Stimulated activated CD4-positive, alpha-beta T cell treated with anti-CD3 and anti-CD28 coated beads, Interleukin-1b, Interleukin-23, amount 100 ng/mL, for 48 hours (primary cell): Measurements from ENCODE around the gene ARF1.

Experiments
- DNase-seq: peaks from one replicate; pipeline ENCODE4 v3.0.0-alpha.2; 2020

The ARF1 gene

DNA sequence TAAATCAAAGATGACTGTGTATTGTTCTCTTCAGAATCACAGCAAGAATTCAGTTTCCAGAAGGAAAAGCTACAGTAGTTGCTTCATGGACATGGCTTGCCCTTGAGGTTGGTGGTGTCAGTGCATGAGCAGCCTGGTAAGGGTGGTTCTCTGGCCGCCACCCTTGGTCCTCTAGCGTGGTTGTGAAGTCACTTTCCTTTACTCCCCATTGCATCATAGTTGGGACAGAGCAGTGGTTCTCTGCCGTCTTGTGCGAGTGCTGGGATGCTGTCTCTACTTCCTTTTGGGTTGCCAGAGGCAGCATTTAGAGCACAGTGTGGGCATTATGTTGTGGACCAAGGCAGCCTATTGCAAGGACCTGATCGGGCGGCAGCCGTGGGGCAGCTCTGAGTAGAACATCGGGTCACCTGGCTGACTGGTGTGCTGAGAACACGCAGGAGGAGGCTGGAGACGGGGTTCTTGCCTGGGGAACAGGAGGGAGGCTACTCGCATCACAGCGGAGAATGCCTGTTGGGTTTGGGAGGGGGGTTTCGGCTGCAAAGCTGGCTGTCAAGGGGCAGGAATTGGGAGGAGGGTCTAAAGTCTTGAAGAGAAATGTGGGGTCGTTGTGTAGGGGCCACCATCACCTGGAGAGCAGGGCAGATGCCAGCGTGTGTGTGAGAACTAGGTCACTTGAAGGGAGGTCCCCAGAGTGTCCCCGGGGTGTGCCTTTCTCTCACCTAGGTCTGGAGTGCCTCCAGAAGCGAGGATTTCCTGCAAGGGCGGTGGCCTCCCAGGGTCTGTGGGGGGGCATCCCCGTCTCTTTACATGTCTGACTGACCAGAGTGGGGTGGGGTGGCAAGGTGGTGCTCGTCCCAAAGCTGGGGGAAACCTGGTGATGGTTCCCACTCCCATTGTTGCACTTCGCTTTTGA lies 6.3 kb downstream of the ARF1 start:
- peak; percentile 1 for DNase-seq

DNA sequence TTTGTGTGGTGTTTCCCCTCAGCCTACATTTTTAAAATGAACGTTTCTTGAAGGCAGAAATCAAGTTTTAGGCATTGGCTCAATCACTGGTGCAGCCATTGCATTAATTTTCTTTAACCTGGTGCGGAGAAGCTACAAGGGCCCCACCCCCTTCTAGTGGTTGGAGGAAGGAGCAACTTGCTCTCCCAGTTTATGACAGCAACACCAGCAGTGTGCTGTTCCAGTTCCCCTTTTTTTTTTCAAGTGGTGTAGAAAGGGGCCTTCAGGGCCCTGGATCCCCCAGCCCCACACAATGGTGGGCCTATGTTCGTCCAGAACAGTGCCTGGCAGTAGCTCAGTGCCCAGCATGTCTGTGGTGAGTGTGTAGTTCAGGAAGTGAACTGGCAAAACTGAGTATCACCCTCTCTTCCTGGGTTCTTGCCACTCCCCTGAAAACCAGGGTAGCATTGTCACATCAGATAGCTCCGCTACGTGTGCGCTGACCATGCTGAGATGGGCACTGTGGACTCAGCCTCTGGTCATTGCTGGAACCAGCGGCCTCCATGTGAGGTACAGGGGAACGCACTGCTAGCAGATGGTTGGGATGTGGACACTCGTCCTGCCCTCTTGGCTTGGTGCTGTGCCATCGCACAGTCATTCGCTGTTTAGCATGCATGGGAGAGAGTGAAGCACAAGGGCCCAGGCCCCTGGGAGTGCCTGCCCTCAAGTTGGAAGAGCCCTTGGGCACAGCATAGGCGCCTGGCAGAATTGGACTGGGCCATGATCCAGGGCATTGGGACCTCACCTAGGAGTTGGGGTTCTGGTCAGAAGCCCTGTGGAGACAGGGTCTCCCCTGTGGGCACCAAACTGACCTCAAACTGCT lies 7.2 kb downstream of the ARF1 start:
- DNase-seq: no peak

DNA sequence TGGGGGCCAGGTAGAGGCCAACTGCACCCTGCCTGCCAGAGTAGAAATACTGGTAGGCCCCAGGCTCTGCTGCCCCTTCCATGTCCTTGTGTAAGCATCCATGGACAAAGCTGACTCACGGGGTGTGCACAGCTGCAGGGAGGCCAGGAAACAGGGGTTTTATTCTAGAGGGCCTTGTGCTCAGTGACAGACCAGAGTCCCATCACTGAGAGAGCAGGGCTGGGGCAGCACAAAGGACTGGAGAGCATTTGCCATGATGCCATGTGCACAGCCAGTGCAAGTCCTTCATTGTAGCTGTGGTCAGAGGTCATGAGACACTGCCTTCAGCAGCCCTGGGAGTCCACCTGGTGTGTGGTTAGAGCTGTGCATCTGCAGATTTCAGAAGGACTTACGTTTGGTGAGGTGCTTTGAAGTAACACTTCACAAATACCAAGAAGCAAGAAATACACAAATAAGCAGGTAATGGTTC lies 8.1 kb downstream of the ARF1 start:
- no peak for DNase-seq

DNA sequence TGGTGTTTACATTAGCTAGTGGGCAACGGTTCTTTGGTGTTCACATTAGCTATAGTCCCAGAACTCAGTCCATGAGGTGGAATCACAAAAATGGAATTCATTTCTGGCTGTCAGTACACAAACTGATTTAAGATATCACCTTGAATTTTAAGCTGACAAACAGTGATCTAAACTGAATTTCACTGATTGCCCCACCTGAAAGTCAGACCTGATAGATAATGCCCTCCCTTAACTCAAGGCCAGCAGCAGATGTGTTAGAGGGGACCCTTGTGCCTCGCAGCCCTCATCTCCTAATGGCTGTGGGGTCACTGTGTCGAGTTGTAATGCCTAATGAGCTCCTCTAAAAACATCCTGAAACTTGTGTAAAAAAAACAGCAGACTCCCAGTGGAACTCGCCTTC lies 8.6 kb downstream of the ARF1 start:
- no peak for DNase-seq

DNA sequence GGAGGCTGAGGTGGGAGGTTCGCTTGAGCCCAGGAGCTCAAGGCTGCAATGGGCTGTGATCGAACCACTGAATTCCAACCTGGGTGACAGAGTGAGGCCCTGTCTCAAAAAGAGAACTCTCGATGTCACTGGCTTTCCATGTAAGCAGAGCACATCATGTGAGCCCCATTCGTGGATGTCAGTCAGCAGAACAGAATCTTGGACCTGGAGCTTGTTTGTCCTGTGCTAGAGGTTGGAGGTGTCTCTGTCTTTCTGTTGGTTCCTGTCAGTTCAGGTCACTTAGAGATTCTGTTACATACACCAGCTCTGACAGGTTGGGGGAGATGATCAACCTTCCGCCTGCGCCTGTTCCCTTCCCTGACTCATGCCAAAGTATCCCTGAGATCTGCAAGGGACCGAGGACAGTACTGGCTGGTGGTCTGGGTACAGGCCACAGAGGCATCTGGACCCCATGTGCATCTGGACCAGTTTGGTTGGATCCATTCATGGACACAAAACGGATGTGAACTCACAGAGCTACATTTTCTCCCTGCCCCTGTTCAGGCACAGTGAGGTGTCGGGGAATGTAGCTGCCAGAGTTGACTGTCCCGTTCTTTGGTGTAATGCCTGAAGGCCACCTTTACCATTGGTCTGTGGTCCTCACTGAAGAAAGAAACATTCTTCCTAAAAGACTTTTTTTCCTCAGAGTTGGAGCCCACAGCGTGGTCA lies 10.0 kb downstream of the ARF1 start:
- DNase-seq: no peak

DNA sequence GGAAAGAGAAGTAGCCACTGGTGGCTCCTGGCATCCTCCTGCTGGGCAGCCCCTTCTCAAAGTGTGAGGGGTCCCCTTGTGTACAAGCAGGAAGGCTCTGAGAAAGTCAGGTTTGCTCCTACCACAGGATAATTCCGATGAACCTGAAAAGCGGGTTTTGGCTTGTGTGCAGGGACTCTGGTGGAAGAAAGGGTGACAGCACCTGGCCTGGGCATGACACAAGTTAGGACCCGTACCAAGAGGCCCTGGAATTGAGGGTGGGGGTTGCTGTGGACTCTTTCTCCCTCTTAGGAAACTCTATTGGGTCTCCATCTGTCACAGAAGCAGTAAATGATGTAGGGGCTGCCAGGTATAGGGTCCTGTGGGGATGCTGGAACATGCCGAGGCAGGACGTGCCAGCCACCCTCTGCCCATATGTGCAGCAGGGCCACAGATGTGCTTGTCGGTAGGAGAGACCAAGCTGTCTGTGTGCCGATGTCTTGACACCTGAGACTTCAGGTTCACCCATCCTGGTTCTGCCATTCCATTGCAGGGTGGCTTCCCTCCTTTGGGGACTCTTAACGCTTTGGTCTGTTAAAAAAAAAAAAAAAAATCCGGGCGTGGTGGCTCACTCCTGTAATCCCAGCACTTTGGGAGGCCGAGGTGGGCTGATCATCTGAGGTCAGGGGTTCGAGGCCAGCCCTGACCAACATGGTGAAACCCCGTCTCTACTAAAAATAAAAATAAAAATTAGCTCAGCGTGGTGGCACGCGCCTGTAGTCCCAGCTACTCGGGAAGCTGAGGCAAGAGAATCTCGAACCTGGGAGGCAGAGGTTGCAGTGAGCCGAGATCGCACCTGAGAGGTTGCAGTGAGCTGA lies 10.8 kb downstream of the ARF1 start:
- DNase-seq: no peak

DNA sequence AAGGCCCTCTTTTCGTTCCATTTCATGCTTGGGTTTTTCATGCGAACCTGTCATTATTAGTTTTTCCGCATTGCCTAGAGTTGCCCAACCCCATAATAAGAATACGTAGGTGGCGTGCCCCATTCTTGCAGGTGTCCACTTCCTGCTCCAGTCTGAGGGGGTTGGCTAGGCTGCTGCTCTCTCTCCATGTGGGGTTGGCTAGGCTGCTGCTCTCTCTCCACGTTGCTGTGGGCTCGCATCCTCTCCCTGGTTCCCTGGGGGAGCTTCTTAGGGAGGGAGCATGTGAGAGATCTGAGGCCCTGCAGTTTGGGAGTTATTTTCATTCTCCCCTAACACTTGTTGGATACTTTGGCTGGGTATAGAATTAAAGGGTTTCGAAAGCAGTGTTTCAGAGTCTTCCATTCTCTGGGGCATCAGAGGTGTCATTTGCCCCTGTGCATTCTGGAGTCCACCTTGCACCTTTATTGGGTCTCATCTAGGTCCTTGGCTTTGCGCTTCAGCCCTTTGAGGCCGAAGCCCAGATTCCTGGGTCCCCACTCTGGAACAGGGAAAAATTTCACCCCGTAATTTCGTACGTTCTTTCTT lies 12.0 kb downstream of the ARF1 start:
- no peak for DNase-seq

DNA sequence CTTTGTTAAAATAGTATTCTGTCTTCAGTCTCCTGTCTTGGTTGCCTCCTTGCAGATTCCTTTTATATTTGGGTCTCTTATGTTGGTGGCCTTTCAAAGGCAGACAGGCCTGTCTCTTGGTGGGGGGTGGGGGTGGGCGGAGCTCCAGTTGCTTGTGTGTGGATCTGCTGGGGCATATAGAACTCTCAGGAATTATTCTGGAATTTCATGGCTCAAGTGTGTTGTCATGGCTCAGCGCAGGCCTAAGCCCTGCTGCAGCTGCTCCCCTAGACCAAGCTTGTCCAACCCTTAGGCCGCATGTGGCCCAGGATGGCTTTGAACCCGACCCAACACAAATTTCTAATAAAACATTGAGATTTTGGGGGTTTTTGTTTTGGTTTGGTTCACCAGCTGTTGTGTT lies 12.7 kb downstream of the ARF1 start:
- DNase-seq: no peak

DNA sequence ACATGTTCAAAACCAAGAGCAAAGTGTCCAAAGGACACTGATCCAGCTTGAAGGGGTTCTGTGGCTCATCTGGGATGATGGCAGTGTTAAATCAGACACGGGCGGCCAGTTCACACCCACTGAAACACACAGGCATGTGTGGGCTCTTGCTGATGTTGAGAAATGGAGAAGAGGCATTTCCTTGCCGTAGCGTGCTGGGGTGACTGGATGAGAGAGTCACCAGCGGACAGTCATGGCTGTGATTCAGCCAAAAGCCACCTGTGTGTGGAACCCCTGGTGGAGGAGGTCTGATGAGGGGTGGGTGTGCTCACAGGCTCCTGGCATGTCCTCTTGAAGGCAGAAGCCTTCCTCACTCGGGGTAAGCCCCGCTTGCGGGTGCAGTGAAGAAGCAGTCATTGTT lies 13.4 kb downstream of the ARF1 start:
- no peak for DNase-seq

DNA sequence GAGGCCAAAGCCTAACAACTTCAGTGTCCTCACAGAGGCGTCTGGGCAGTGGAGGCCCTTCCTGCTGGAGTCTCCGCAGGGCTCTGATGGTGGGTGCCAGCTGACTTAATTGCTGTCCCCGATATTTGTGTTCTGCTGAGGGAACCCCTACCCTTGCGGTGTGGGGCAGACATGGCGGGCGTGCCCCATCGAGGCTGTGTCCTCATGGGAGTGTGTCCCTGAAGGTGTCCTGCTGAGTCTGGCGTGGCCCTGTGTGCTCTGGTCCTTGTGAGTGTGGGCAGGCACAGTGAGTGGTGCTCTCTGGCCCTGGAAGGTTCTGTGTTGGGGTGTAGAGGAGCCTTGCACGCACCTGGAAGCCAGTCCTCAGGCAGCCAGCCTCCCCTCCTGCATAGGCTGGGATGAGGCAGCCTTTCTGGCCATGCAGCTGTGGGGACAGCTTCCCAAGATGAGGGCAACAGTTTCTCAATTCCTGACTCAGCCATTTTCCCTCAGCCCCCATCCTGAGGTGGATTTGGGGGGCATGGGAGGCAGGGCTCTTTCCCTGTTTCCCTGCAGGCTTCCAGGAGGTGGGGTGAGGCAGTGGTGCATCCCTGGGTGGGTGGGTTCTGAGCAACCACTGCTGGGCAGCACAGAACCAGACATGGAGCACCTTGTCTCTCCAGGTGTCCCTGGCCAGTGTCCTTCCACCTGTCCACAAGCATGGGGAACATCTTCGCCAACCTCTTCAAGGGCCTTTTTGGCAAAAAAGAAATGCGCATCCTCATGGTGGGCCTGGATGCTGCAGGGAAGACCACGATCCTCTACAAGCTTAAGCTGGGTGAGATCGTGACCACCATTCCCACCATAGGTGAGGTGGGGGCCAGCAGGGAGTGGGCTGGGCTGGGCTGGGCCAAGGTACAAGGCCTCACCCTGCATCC lies 14.2 kb downstream of the ARF1 start:
- no peak for DNase-seq

DNA sequence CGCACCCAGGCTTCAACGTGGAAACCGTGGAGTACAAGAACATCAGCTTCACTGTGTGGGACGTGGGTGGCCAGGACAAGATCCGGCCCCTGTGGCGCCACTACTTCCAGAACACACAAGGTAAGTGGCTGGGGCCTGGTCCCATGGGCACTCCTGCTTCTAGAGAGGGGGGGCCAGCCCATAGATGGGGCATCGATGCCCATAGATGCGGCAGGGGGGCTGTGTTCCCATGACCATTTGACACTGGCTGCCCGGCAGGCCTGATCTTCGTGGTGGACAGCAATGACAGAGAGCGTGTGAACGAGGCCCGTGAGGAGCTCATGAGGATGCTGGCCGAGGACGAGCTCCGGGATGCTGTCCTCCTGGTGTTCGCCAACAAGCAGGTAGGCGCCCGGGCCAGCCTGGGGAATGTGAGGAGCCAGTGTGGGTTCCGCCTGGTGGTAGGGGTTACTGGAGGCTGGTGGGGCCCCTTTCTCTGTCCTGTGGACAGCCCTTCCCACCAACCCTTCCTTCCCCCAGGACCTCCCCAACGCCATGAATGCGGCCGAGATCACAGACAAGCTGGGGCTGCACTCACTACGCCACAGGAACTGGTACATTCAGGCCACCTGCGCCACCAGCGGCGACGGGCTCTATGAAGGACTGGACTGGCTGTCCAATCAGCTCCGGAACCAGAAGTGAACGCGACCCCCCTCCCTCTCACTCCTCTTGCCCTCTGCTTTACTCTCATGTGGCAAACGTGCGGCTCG lies 15.0 kb downstream of the ARF1 start:
- no peak for DNase-seq

DNA sequence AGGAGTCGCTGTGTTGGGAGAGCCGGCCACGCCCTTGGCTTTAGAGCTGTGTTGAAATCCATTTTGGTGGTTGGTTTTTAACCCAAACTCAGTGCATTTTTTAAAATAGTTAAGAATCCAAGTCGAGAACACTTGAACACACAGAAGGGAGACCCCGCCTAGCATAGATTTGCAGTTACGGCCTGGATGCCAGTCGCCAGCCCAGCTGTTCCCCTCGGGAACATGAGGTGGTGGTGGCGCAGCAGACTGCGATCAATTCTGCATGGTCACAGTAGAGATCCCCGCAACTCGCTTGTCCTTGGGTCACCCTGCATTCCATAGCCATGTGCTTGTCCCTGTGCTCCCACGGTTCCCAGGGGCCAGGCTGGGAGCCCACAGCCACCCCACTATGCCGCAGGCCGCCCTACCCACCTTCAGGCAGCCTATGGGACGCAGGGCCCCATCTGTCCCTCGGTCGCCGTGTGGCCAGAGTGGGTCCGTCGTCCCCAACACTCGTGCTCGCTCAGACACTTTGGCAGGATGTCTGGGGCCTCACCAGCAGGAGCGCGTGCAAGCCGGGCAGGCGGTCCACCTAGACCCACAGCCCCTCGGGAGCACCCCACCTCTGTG lies 15.9 kb downstream of the ARF1 start:
- DNase-seq: no peak

DNA sequence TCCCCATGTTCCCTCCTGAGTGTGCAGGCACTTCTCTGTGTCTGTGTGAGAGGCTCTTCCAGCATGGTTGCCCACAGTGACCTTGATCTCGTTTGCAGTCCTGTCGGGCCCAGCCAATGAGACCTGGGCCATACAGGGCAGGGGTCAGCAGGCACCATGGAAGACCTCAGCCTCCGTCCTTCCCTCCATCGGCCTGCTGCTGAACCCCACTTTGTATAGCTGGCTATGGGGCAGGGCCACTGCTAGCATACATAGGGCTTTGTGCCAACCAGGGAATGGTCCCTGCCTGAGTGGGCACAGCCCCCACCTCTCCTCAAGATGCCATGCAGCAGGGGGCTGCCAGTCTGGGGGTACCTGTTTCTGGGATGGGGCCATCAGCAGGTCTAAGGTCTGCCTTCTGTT lies 16.8 kb downstream of the ARF1 start:
- DNase-seq: no peak

DNA sequence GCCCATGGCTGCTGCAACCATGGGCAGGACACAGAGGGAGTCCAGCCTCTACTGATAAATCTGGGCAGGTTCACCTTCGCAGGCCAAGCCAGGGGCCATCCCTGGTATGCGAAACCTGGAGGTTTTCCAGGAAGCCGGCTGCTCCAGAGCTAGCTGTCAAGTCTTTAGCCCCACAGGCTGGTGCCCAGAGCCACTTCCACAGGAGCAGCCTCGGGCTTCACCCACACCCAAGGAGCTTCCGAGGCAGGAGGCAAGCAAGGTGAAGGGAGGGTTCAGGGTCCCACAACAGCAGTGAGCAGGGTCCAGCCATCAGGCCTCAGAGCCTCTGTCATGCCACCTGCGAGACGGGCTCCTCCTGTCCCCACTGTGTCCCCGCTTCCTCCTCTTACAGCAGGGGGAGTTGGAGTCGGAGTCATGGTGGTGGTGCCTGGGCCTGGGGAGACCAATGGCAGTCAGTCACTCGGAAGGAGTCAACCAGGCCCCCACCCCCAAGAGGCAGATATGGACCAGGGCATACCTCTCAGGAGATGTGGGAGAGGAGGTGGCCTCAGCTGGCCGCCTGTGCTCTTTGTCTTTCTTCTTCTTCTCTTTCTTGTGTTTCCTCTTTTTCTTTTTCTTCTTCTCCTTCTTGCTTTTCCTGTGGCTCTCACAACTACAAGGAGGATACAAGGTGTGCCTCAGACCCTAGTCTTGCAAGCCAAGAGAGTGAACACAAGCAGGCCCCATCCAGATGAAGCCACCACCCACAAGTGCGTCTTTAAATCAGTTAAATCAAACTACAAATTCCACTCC lies 18.5 kb downstream of the ARF1 start:
- no peak for DNase-seq

DNA sequence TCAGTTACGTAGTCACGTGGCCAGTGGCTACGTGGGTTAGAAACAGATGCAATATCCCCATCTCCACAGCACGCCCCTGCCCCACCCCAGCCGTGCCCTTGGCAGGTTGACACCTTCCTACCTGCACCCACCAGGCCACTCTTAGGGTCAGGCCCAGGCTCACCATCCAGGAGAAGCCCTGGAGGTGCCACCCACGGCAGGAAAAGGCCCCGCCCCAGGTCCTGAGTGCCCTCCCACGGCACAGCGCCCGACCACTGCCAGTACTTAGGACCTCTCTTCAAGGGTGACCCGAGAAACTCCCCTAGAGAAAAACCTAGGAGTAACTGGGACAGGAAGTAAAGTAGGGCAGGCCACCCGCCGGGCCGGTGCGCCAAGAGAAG lies 19.1 kb downstream of the ARF1 start:
- no peak for DNase-seq

DNA sequence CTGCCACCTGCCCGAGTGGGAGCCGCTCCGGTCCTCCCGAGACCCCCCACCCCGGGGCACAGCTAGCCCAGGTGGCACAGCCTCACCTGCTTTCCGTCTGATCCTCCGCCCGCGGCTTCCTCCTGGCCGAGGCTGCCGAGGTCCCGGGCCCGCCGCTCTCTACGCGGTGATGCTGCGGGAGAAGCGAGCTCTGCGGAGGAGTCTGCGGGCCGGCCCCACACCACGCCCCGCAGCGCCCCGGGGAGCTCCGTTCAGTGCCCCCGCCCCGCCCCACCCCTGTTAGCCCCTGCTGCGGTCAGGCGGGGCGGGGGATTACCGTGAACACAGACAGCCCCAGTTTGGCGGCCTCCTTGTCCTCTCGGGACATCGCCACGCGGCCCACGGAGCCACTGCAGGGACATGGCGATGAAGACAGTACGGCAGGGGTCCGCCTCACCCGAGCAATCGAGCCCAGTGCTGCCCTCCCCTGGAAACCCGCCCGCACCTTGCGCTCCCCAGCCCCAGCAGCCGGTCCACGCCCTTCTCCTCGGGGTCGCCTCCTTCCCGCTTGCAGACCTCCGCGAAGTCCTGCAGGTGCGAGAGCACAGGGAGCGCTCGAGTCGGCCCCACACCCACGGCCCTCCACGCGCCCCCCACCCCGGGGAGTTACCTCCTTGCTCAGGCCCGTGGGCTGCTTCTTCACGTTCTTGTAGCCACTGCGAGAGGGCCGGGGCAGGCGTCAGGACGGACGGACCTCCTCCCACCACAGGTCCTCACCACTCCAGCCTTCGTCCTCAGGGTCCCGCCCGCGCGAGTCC lies 19.7 kb downstream of the ARF1 start:
- DNase-seq: peak; percentile 58

DNA sequence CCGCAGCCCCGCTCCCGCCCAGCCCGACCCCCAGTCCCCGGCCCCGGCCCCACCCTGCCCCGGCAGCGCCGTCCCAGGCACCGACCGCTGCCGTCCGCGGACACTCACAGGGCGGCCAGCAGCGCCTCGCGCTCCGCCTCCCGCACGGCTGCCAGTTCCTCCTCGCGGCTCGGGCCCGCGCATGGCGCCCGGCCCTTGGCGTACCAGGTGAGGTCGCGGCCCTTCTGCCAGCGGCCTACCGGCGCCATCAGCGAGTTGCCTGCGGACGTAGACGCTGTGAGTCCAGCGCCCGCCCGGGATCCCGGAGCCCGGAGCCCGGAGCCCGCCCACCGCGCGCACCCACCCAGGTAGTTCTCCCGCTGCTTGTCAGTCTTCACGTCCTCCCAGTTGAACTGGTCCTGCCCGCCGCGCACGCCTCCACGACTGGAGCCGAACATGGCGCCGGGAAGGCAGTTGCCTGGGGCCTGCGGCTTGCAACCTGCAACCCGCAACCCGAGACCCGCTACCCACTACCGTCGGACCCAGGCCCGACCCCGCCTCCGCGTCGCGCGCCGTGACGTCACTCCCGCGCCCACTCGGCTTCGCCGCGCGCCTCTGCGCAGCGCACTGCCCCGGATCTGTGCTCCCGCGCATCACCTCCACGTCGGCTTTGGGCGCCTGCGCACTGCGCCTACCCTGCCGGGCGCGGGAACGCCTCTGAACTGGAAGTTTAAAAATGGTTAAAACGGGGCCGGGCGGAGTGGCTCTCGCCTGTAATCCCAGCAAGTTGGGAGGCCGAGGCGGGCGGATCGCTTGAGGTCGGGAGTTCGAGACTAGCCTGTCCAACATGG lies 20.5 kb downstream of the ARF1 start, which contains the start of gene C1orf35:
Gene C1orf35 (minus strand): TSS at position 535 of the 830 bp plus-strand sequence. CDS start 98 bp downstream, at position 437.
- peak; percentile 95 for DNase-seq
